Lower leg skin (tissue), 4 donors: Measurements from ENCODE around the gene SLC10A7. TPM values are rescaled to one million over a fixed set of nuclear protein-coding genes. Genes with fewer than 3 reads are reported as not detected.

Source experiments
- DNase-seq, 2 donors: peaks; one replicate each; pipeline ENCODE4 v3.0.0-alpha.2; 2019; ENCODE audit warnings: low spot score in 2 of 2
- H3K4me3 ChIP-seq: fragments of 200-600 bp; sonication (generic); 2 replicates; pipeline ENCODE4 v1.5.1; 2017; ENCODE audit warnings: mild to moderate bottlenecking, low read depth; ENCODE audit not compliant: poor library complexity, severe bottlenecking
- CTCF ChIP-seq, 3 donors: fragments of 450-650 bp; IDR thresholded peaks; one replicate each; pipeline ENCODE4 v1.5.1; 2016; ENCODE audit warnings: antibody characterized with exemption in 3 of 3, mild to moderate bottlenecking in 3 of 3, moderate library complexity in 2 of 3
- POLR2A ChIP-seq, 2 donors: fragments of 450-650 bp; IDR thresholded peaks; one replicate each; pipeline ENCODE4 v1.6.1; 2016 to 2017; ENCODE audit warnings: antibody characterized with exemption in 2 of 2, mild to moderate bottlenecking in 1 of 2, moderate library complexity in 1 of 2
- WGBS, 2 donors: methylation state at CpG; one replicate each; pipeline ENCODE4 v1.1.5; 2018; 5-methylcytosine and 5-hydroxymethylcytosine counted together
- intact Hi-C: fragments of 100-400 bp; cut with DNase I; formaldehyde crosslinking; loops from one replicate; pipeline ENCODE4 v1.15.0; 2023; ENCODE audit warnings: low total_unique reads
- total RNA-seq, 4 donors: library from RNA; depleted of rRNA; stranded (reverse); fragments of >200 nt; gene quantifications; one replicate each; pipeline ENCODE4 v1.1.0, GENCODE V29; 2016

The SLC10A7 gene
- total RNA-seq, 4 donors from 2014 or later: 5.5 to 11.0 (median 8.8) TPM

GRCh38 chr4:146446555-146446954 lies 75.2 kb downstream of the SLC10A7 start:
- TF ChIP-seq CTCF (IDR thresholded peaks at IDR 0.05) (no peak), POLR2A (IDR thresholded peaks at IDR 0.05) (no peak)
- DNase-seq: no peak
- 96% methylated on average over 4 of the region's 4 CpGs for WGBS, 2 donors
- no peak overlapping the region for H3K4me3 ChIP-seq
- intact Hi-C loops: no loop called here

DNA sequence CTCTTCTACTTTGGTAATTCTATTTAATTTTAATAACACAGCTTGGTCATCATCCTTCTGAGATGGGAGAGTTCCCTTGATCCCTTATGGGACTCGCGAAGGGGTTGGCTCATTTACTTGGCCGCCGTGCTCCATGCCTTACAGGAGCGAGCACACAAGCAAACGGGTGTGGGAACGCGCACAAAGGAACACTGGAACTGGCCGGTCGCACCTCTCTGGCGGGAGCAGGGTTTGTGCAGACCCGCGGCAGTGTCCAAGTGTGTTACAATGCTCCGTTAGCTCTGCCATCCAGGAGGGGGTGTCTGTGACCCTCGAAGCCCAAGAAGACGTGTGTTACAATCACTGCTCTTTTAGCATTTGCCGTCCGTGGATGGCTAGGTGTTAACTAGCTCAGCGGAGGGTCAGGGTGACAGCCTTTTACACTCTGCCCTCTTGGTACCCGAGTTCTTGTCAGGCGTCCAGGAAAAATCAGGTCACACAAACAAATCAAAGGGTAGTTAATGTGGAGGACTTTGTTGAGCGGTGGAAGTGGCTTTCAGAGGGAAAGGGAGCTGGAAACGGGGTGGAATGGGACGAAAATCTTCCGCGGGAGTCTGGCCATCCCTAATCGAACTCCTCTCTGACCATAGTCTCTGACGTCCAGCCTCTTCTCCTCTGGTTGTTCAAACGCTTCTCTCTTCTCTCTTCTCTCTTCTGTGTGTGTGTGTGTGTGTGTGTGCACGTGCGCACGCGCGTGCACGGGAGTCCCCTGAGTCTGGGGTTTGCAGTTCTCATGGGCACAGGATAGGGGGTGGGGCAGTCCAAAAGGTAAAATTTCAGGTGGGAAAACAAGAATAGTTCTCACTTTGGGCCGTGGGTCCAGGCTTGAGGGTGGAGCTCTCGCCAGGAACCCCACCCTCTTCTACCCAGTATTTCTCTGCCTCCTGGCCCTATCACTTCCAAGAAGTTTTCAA lies 76.3 kb downstream of the SLC10A7 start:
- intact Hi-C loops: no loop called here
- no peak overlapping the region for H3K4me3 ChIP-seq
- TF ChIP-seq POLR2A (IDR thresholded peaks at IDR 0.05) (no peak), CTCF (IDR thresholded peaks at IDR 0.05) (no peak)
- 97 to 98% methylated on average over 37 of the region's 37 CpGs for WGBS, 2 donors
- no peak for DNase-seq

GRCh38 chr4:146443525-146443924 lies 78.2 kb downstream of the SLC10A7 start:
- TF ChIP-seq POLR2A (IDR thresholded peaks at IDR 0.05): no peak
- no peak for TF ChIP-seq CTCF (IDR thresholded peaks at IDR 0.05)
- intact Hi-C loops: no loop called here

GRCh38 chr4:146442801-146443200 lies 78.9 kb downstream of the SLC10A7 start:
- TF ChIP-seq POLR2A (IDR thresholded peaks at IDR 0.05): no peak
- no peak for TF ChIP-seq CTCF (IDR thresholded peaks at IDR 0.05)
- DNase-seq: no peak
- WGBS, 2 donors: 67 to 68% methylated on average over 1 of the region's 1 CpG

More at GRCh38 chr4:146443525-146443924, 78.2 kb downstream of the SLC10A7 start:
- 95 to 98% methylated on average over 2 of the region's 2 CpGs for WGBS, 2 donors
- H3K4me3 ChIP-seq: no peak overlapping the region
- DNase-seq: no peak

DNA sequence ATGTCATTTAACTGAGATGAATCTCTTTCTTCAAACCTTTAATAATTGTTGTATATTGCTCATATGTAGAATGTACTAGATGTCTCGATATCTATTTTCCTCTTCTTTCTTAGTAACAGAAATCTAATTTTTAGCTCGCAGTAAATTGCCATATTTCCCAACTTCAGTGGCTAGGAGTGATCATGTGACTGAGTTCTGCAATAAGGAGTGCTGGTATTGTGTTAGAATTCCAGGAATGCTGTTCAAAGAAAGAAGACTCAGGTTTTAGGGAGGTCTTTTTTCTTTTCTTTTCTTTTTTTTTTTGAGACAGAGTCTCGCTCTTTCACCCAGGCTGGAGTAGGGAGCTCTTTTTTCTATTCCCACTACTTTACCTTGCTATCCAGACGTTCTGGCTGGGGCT lies 81.7 kb downstream of the SLC10A7 start:
- TF ChIP-seq CTCF (IDR thresholded peaks at IDR 0.05): no peak
- no peak for TF ChIP-seq POLR2A (IDR thresholded peaks at IDR 0.05)
- 91 to 93% methylated on average over 4 of the region's 4 CpGs for WGBS, 2 donors

More at GRCh38 chr4:146442801-146443200, 78.9 kb downstream of the SLC10A7 start:
- no peak overlapping the region for H3K4me3 ChIP-seq
- intact Hi-C loops: no loop called here

More for the DNA sequence above, 81.7 kb downstream of the SLC10A7 start:
- intact Hi-C loops: no loop called here
- no peak for DNase-seq
- no peak overlapping the region for H3K4me3 ChIP-seq
